Measurements from ENCODE around the gene FCSK. TPM values are rescaled to one million over a fixed set of nuclear protein-coding genes. Genes with fewer than 3 reads are reported as not detected.

Gene FCSK
- total RNA-seq, 2 experiments from 2014 or later = 21.8 to 25.4 TPM

- no peaks in the 10 kb centered on the region for H3K9me3 ChIP-seq (ENCODE audit: control insufficient read depth in 1 of 2, insufficient read depth in 1 of 2, low read length in 2 of 2)
- TF ChIP-seq, protein P1, sequence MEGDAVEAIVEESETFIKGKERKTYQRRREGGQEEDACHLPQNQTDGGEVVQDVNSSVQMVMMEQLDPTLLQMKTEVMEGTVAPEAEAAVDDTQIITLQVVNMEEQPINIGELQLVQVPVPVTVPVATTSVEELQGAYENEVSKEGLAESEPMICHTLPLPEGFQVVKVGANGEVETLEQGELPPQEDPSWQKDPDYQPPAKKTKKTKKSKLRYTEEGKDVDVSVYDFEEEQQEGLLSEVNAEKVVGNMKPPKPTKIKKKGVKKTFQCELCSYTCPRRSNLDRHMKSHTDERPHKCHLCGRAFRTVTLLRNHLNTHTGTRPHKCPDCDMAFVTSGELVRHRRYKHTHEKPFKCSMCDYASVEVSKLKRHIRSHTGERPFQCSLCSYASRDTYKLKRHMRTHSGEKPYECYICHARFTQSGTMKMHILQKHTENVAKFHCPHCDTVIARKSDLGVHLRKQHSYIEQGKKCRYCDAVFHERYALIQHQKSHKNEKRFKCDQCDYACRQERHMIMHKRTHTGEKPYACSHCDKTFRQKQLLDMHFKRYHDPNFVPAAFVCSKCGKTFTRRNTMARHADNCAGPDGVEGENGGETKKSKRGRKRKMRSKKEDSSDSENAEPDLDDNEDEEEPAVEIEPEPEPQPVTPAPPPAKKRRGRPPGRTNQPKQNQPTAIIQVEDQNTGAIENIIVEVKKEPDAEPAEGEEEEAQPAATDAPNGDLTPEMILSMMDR (IDR thresholded peaks at IDR 0.05) = no peak
- ChIA-PET POLR2A (no interaction called here), CTCF (no interaction called here)
- peaks cover 60% of the 10 kb centered on the region for H3K36me3 ChIP-seq (ENCODE audit: insufficient read depth, low read length)
- DNase-seq = no peak
- no peaks in the 10 kb centered on the region for H3K9me3 Mint-ChIP-seq
- no peak for ATAC-seq (ENCODE audit: poor library complexity)
- no peak overlapping the region for H3K27ac ChIP-seq (ENCODE audit: low read depth in 1 of 2, low read length in 2 of 2)
- H3K4me3 ChIP-seq (ENCODE audit: low read length) = no peak overlapping the region
- H3K27me3 Mint-ChIP-seq = no peaks in the 10 kb centered on the region
- no peaks in the 10 kb centered on the region for H3K4me1 Mint-ChIP-seq (ENCODE audit: low read depth)
- no peak overlapping the region for H3K27ac Mint-ChIP-seq
- no peak overlapping the region for H3K4me3 Mint-ChIP-seq
- peaks cover 73% of the 10 kb centered on the region for H3K36me3 Mint-ChIP-seq (ENCODE audit: low read depth)
- H3K27me3 ChIP-seq (ENCODE audit: control insufficient read depth in 1 of 2, insufficient read depth in 2 of 2, low read length in 2 of 2) = no peaks in the 10 kb centered on the region
- H3K4me1 ChIP-seq (ENCODE audit: insufficient read depth, low read length) = no peaks in the 10 kb centered on the region
- intact Hi-C loops (cut with DNase I, micrococcal nuclease) = no loop called here
Observed at GRCh38 chr16:70496513-70496912, 42.1 kb downstream of the FCSK start.

GRCh38 chr16:70508752-70509151 is 54.4 kb downstream of the FCSK start:
- Histone ChIP-seq H3K27me3 (ENCODE audit: control insufficient read depth in 1 of 2, insufficient read depth in 2 of 2, low read length in 2 of 2) (no peaks in the 10 kb centered on the region), H3K27ac (ENCODE audit: low read depth in 1 of 2, low read length in 2 of 2) (no peak overlapping the region), H3K4me1 (ENCODE audit: insufficient read depth, low read length) (peaks cover 6% of the 10 kb centered on the region), H3K4me3 (ENCODE audit: low read length) (no peak overlapping the region), H3K9me3 (ENCODE audit: control insufficient read depth in 1 of 2, insufficient read depth in 1 of 2, low read length in 2 of 2) (no peaks in the 10 kb centered on the region), H3K36me3 (ENCODE audit: insufficient read depth, low read length) (peaks cover 54% of the 10 kb centered on the region)
- DNase-seq (peak in 3 of 14 experiments; percentile 41 to 53 (median 46)), ATAC-seq (ENCODE audit: poor library complexity) (peak; percentile 49)
- intact Hi-C loops (cut with DNase I, micrococcal nuclease) = no loop called here
- TF ChIP-seq, protein P1 (IDR thresholded peaks at IDR 0.05) = peak; percentile 41
- ChIA-PET POLR2A (interaction anchor here (1.5 to 2.6 kb wide), 2 partner anchors 14 to 16 kb away, joined by 7 to 8 read pairs; partner anchors contain the start of gene COG4), CTCF (interaction anchor here (0.9 to 1.1 kb wide), 4 partner anchors 9 to 24 kb away, joined by 3 to 8 read pairs (median 4); partner anchors contain the start of genes COG4 and SF3B3)
- Mint-ChIP-seq H3K9me3 (no peaks in the 10 kb centered on the region), H3K36me3 (ENCODE audit: low read depth) (peaks cover 64% of the 10 kb centered on the region), H3K4me1 (ENCODE audit: low read depth) (peaks cover 9% of the 10 kb centered on the region), H3K27me3 (no peaks in the 10 kb centered on the region), H3K4me3 (no peak overlapping the region), H3K27ac (peak overlapping the region; percentile 31)

DNA sequence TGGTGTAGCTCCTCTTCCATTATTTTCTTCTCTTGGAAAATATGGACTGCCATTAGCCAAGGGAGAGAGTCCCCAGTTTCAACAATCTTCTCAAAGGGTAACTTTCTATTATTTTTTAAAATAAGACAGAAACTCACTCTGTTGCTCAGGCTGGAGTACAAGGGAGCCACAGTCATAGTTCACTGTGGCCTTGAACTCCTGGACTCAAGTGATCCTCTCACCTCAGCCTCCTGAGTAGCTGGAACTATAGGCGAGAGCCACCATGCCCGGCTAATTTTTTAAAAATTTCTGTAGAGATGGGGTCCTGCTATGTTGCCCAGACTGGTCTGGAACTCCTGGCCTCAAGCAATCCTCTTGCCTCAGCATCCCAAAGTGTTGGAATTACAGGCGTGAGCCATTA is 55.8 kb downstream of the FCSK start:
- peaks cover 64% of the 10 kb centered on the region for H3K36me3 ChIP-seq (ENCODE audit: insufficient read depth, low read length)
- H3K27ac ChIP-seq (ENCODE audit: low read depth in 1 of 2, low read length in 2 of 2) = no peak overlapping the region
- Mint-ChIP-seq H3K27ac (no peak overlapping the region), H3K9me3 (no peaks in the 10 kb centered on the region), H3K27me3 (no peaks in the 10 kb centered on the region), H3K4me1 (ENCODE audit: low read depth) (peaks cover 9% of the 10 kb centered on the region), H3K36me3 (ENCODE audit: low read depth) (peaks cover 68% of the 10 kb centered on the region), H3K4me3 (no peak overlapping the region)
- ChIA-PET POLR2A (interaction anchor here (2.6 kb wide), 1 partner anchor 13 kb away, joined by 7 read pairs; the partner anchor contains the start of gene COG4), CTCF (no interaction called here)
- no peak overlapping the region for H3K4me3 ChIP-seq (ENCODE audit: low read length)
- peaks cover 6% of the 10 kb centered on the region for H3K4me1 ChIP-seq (ENCODE audit: insufficient read depth, low read length)
- intact Hi-C loops (cut with DNase I, micrococcal nuclease) = no loop called here
- TF ChIP-seq, protein P1 (IDR thresholded peaks at IDR 0.05) = no peak
- H3K27me3 ChIP-seq (ENCODE audit: control insufficient read depth in 1 of 2, insufficient read depth in 2 of 2, low read length in 2 of 2) = no peaks in the 10 kb centered on the region
- DNase-seq = no peak
- no peaks in the 10 kb centered on the region for H3K9me3 ChIP-seq (ENCODE audit: control insufficient read depth in 1 of 2, insufficient read depth in 1 of 2, low read length in 2 of 2)
- no peak for ATAC-seq (ENCODE audit: poor library complexity)

Measured in CD4-positive, alpha-beta T cell (primary cell).